Jurkat, Clone E6-1 (cell line): Measurements from ENCODE around the gene AAMP.
A peak's percentile ranks its signal among the peaks of the same experiment; 100 is the strongest.

Source experiments
- DNase-seq: peaks from one replicate; pipeline ENCODE4 v3.0.0-alpha.2; 2011; ENCODE audit warnings: low read depth, low spot score
- H3K4me3 ChIP-seq: 2 replicates; pipeline ENCODE4 v1.5.1; 2011; ENCODE audit warnings: mild to moderate bottlenecking, low read length, control low read depth, moderate library complexity

Gene AAMP

DNA sequence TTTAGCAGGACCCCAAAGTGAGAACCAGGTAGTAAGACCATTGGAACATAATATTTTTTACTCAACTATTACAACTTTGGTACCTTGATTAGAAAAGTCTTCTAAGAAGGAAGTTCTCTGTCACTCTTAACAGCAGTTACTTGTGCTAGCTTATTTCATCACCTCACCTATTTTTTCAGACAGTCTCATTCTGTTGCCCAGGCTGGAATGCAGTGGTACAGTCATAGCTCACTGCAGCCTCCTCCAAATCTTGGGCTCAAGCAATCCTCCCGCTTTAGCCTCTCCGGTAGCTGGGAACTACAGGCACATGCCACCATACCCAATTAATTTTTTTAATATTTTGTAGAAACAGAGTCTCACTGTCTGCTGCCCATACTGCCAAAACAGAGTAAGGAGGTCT is 34.9 kb downstream of the AAMP start:
- no peak overlapping the region for H3K4me3 ChIP-seq
- DNase-seq = no peak

DNA sequence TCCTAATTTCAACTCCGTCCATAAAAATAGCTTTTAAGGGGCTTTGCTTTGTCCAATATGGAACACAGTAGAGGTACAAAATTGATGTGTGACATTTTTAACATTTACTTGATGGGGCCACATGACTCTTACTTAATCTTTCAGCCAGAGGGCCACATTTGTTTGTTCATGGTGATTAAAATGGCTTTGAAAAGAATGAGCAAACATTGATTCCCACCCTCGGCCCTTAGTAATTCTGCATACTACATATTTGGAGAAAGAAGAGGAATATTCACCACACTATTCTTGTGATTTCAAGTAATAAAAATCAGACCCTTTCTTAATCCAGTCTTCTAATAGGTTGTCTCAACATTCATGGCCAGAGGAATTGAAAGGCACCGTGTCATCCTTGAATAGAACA is 35.4 kb downstream of the AAMP start:
- no peak for DNase-seq
- H3K4me3 ChIP-seq = no peak overlapping the region

GRCh38 chr2:218233543-218233942 is 36.4 kb downstream of the AAMP start:
- no peak for DNase-seq
- no peak overlapping the region for H3K4me3 ChIP-seq

DNA sequence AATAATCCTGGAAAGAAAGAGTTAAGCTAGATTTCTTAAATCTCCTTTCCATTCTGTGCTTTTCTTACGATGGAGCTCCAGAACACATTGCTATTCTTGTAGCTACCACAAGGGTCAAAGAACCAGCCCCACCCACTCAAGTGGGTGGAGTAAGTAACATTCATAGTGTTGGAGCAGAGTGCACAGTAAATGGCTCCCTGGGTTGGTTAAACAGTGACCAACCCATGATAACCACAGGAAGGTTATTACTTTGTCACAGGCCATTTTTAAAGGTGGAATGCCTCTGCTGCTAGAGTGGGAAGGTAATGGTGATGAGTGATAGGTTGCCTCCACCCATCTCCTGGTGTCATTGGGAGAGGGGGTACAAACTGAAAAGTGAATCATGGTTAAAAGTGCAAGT is 39.1 kb downstream of the AAMP start:
- no peak overlapping the region for H3K4me3 ChIP-seq
- DNase-seq = peak; percentile 52

DNA sequence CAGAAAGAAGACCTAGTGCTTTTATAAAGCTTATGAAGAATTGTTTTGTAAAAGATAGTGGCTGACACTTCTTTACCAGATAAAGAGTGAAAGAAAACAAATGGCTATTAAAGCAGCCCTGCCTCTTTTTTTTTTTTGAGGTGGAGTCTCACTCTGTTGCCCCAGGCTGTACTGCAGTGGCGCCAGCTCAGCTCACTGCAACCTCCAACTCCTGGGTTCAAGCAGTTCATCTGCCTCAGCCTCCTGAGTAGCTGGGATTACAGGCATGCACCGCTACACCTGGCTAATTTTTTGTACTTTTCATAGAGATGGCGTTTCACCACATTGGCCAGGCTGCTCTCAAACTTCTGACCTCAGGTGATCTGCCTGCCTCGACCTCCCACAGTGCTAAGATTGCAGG is 40.1 kb downstream of the AAMP start:
- H3K4me3 ChIP-seq = no peak overlapping the region
- no peak for DNase-seq

DNA sequence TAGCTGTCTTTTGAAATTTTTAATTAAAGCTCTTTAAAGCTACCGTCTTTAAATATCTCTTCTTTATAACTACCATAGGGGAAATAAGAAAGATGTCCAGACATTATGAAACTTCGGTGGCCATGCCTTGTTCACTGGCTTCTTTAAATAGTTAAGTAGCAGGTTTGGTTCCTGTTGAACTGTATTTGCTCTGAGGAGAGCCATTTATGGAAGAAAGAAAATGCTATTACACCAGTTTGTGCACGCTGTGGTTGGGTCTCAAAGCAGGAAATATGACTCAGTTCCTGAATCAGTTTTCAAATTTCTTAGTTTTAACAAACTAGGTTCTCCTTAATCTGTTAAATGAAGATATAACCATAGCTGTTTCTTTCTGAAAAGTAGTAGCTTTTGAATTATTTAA is 40.7 kb downstream of the AAMP start:
- peak; percentile 74 for DNase-seq
- H3K4me3 ChIP-seq = no peak overlapping the region

DNA sequence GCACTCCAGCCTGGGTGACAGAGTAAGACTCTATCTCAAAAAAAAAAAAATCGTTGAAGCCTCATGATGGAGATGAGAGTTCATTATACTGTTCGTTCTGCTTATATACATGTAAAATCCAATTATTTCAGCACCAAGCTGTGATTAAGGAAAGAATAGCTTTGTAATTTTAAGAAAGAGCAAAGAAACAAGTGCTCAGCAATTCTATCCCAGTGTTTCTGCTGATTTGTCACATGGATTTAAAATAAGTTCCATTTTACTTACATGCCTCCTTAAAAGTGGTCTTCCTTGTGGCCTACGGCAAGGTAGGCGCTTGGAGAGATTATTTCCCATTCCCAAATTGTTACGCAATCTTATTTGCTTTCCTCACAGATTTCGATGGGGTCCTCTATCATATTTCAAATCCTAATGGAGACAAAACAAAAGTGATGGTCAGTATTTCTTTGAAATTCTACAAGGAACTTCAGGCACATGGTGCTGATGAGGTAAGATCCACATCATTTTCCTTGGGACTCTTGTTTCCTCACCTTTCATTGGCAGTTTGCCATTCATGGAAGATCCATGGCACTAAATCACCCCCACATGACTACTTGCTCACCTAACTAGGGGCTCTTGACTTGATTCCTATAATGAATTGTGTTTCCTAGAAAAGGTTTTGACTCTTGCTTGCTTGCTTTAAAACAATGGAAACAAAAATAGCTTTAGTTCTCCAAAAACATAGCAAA is 41.4 kb downstream of the AAMP start:
- DNase-seq = no peak
- H3K4me3 ChIP-seq = no peak overlapping the region

GRCh38 chr2:218226903-218227302 is 43.0 kb downstream of the AAMP start:
- DNase-seq = no peak
- H3K4me3 ChIP-seq = no peak overlapping the region

DNA sequence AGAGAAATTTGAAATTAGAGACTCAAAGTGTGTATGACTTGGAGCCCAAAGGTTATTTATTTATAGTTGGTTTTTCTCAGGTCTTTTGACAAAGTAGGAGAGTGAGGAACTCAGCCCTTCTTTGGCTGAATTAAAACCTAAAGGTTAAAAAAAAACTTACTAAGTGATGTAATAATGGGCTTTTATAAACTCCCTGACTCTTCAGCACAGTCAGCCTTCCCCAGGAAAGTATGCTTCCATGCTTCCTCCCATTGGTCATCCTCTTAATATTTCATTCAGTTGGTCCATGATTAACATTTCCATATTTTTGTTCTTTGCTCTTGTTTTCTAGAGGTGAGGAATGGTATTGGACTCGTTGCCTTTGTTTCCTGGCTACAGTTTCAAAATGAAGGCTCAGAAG is 45.8 kb downstream of the AAMP start:
- DNase-seq = no peak
- no peak overlapping the region for H3K4me3 ChIP-seq

DNA sequence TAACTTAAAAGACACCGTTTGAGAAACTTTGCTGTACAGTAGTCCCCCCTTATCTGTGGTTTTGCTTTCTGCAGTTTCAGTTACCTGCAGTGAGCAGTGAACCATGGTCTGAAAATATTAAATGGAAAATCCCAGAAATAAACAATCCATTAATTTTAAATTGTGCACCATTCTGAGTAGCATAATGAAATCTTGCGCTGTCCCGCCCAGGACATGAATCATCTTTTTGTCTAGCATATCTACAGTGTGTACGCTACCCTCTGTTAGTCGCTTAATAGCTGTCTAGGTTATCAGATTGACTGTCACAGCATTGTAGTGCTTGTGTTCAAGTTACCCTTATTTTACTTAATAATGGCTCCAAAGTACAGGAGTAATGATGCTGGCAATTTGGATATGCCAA is 46.9 kb downstream of the AAMP start:
- H3K4me3 ChIP-seq = no peak overlapping the region
- no peak for DNase-seq

GRCh38 chr2:218221000-218221399 is 48.9 kb downstream of the AAMP start:
- DNase-seq = no peak
- no peak overlapping the region for H3K4me3 ChIP-seq

- no peak overlapping the region for H3K4me3 ChIP-seq
- no peak for DNase-seq
These were observed 50.0 kb downstream of the AAMP start for GRCh38 chr2:218219934-218220333.

- DNase-seq = peak; percentile 69
- peak overlapping the region; percentile 96 for H3K4me3 ChIP-seq
These were observed 51.4 kb downstream of the AAMP start for GRCh38 chr2:218218268-218219185.

- peak overlapping the region; percentile 96 for H3K4me3 ChIP-seq
- no peak for DNase-seq
These were observed 52.3 kb downstream of the AAMP start for GRCh38 chr2:218217360-218218267.

- DNase-seq = peak; percentile 90
- H3K4me3 ChIP-seq = peak within 1 kb of the TSS; percentile 96
These were observed 53.1 kb downstream of the AAMP start, which contains the start of gene ARPC2 for GRCh38 chr2:218216674-218217359. ARPC2 (plus strand) TSS chr2:218217189; CDS start chr2:218217471, 282 bp downstream.

- DNase-seq = no peak
- peak overlapping the region; percentile 96 for H3K4me3 ChIP-seq
These were observed 53.6 kb downstream of the AAMP start for GRCh38 chr2:218216336-218216673.
